Kidney epithelial cell (primary cell): ENCODE results near the gene MPPED1. TPM values are rescaled to one million over a fixed set of nuclear protein-coding genes. Genes with fewer than 3 reads are reported as not detected.

Source experiments
- DNase-seq: peaks from one replicate; pipeline ENCODE4 v3.0.0-alpha.2; 2010; ENCODE audit warnings: low read depth
- H3K27me3 ChIP-seq: 2 replicates; pipeline ENCODE4 v1.6.0; 2011; ENCODE audit warnings: low read length; ENCODE audit not compliant: control insufficient read depth, insufficient read depth
- H3K36me3 ChIP-seq: 2 replicates; pipeline ENCODE4 v1.5.1; 2011; ENCODE audit warnings: low read length; ENCODE audit not compliant: control insufficient read depth, insufficient read depth
- H3K4me3 ChIP-seq: 2 replicates; pipeline ENCODE4 v1.5.1; 2011; ENCODE audit warnings: low read depth, mild to moderate bottlenecking, control low read depth, low read length
- CTCF ChIP-seq: IDR thresholded peaks from 2 replicates; pipeline ENCODE4 v1.5.1; 2011; ENCODE audit warnings: mild to moderate bottlenecking, moderate library complexity, low read length, control low read depth, inconsistent platforms; ENCODE audit not compliant: insufficient read depth, poor library complexity, severe bottlenecking
- total RNA-seq: library from RNA; depleted of rRNA; stranded (reverse); fragments of >200 nt; gene quantifications from 2 replicates; pipeline ENCODE4 v1.2.3, GENCODE V29; 2015

The MPPED1 gene
- total RNA-seq, 1 donor from 2014 or later = not detected

- Histone ChIP-seq H3K36me3 (no peaks in the 10 kb centered on the region), H3K27me3 (peaks cover 25% of the 10 kb centered on the region), H3K4me3 (no peak overlapping the region)
- no peak for TF ChIP-seq CTCF
- no peak for DNase-seq
Measured at GRCh38 chr22:43415681-43416080, 3.9 kb downstream of the MPPED1 start.

- no peaks in the 10 kb centered on the region for H3K36me3 ChIP-seq
- DNase-seq = no peak
- H3K4me3 ChIP-seq = no peak overlapping the region
- TF ChIP-seq CTCF = no peak
- H3K27me3 ChIP-seq = peaks cover 24% of the 10 kb centered on the region
Measured at GRCh38 chr22:43417555-43417954, 5.7 kb downstream of the MPPED1 start.

- TF ChIP-seq CTCF = no peak
- DNase-seq = no peak
- H3K36me3 ChIP-seq = no peaks in the 10 kb centered on the region
- H3K4me3 ChIP-seq = no peak overlapping the region
- peaks cover 18% of the 10 kb centered on the region for H3K27me3 ChIP-seq
Measured at GRCh38 chr22:43418079-43418825, 6.4 kb downstream of the MPPED1 start.

- no peak for DNase-seq
- Histone ChIP-seq H3K27me3 (peaks cover 16% of the 10 kb centered on the region), H3K4me3 (no peak overlapping the region), H3K36me3 (no peaks in the 10 kb centered on the region)
- TF ChIP-seq CTCF = no peak
Measured at GRCh38 chr22:43419371-43420080, 7.7 kb downstream of the MPPED1 start.

- TF ChIP-seq CTCF = no peak
- H3K4me3 ChIP-seq = no peak overlapping the region
- H3K27me3 ChIP-seq = peaks cover 28% of the 10 kb centered on the region
- no peak for DNase-seq
- no peaks in the 10 kb centered on the region for H3K36me3 ChIP-seq
Measured at GRCh38 chr22:43421046-43421665, 9.3 kb downstream of the MPPED1 start.
